ENCODE data around the gene ECHS1.
A peak's percentile ranks its signal among the peaks of the same experiment; 100 is the strongest.
"Not testable (repeated sequence)": the region's sequence is repeated elsewhere in the genome, so short reads cannot be mapped to it uniquely, and the experiment has no call there.

Gene ECHS1

GRCh38 chr10:133373174-133374090 is at the start of gene ECHS1:
Gene ECHS1 (minus strand): TSS chr10:133373354. CDS start chr10:133373333, 21 bp downstream.
- Histone ChIP-seq H3K9me3 (ENCODE audit: control insufficient read depth in 2 of 2, low read length in 2 of 2) (no peaks in the 10 kb centered on the region), H3K4me3 (ENCODE audit: low read length in 2 of 2) (peak within 1 kb of the TSS; percentile 57 to 74), H3K27ac (ENCODE audit: low read length) (peak within 1 kb of the TSS; percentile 55), H3K4me1 (ENCODE audit: control insufficient read depth, insufficient read depth, low read length) (peaks cover 19% of the 10 kb centered on the region), H3K36me3 (ENCODE audit: control insufficient read depth in 2 of 2, insufficient read depth in 2 of 2, low read length in 2 of 2) (peaks cover 12 to 19% of the 10 kb centered on the region in 2 donors), H3K9ac (ENCODE audit: low read length in 2 of 2) (peak within 1 kb of the TSS; percentile 53 to 71), H3K27me3 (ENCODE audit: control insufficient read depth in 1 of 2, insufficient read depth in 2 of 2, low read length in 2 of 2) (no peaks in the 10 kb centered on the region)

DNA sequence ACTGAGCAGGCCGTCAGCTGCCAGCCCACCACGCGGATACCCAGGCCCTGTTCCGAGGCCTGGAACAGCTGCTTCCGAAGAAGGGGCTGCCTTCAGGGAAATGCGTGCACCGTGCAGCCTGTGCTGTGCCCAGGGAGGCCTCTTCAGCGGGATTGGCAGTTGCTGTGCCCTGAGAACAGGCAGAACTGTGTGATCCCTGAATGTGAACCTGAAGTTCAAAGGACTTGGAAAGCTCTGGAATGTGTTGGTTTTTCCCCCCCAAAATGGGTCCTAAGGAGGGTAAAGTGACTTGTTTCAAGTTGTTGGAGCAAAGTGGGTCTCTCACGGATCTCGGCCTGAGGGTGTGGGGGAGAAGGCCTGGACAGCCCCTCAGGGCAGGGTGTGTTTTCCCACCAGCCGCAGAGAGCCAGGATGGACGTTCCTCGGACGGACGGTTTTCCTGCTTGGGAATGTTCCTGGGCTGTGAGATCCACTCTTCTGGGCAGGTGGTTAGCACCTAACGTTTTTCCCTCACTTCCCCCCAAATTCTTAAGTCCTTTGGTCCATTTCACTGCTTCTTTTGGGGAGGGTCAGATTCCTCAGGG is 49.2 kb upstream of the ECHS1 start:
- H3K36me3 ChIP-seq (ENCODE audit: control insufficient read depth in 2 of 2, insufficient read depth in 2 of 2, low read length in 2 of 2): peaks cover 5 to 19% of the 10 kb centered on the region in 2 donors
- H3K27me3 ChIP-seq (ENCODE audit: control insufficient read depth in 1 of 2, insufficient read depth in 2 of 2, low read length in 2 of 2): peaks cover 2 to 4% of the 10 kb centered on the region in 2 donors
- no peaks in the 10 kb centered on the region for H3K9me3 ChIP-seq (ENCODE audit: control insufficient read depth in 2 of 2, low read length in 2 of 2)
- H3K4me3 ChIP-seq (ENCODE audit: low read length in 2 of 2): no peak overlapping the region
- no peak overlapping the region for H3K27ac ChIP-seq (ENCODE audit: low read length)
- no peak overlapping the region for H3K9ac ChIP-seq (ENCODE audit: low read length in 2 of 2)
- no peaks in the 10 kb centered on the region for H3K4me1 ChIP-seq (ENCODE audit: control insufficient read depth, insufficient read depth, low read length)

DNA sequence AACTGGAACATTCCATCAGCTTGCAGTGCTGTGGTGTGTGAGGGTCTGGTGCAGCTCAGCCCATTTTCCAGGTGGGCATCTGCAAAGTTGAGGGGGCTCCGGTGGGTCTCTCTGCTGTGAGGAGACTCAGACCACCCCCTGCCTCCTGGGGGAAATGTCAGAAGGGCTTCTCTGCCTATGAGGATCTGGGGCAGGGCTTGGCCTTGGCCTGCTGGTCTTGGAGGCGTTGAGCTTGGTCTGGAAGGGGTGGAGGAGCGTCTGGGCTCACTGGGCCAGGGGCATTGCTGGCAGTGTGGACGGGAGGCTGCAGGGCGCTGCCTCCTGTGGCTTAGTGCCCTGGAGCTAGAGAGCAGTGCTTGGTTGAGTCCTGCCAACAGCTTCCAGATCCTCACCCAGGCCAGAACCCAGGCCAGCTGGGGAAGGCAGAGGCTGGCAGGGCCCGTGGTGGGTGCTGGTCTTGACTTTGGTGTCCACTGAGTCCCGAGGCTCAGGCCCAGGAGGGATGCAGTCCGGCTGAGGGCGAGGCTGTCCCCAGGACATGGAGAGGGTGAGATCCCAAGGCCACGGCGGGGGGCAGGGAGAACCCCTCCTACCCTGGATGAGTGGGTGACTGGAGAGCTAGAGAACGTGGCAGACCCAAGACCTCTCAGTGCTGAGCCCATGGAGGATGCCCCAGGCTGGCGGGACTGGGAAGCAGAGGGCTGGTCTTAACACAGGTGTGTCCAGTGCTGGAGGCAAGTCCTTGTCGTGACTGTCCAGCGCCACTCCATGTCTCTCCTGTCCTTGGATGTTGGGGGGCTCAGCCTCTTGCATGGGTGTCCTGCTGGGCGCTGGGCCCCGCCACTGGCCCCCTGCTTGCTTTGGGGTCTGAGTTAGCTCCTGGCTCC is 48.4 kb upstream of the ECHS1 start:
- no peaks in the 10 kb centered on the region for H3K9me3 ChIP-seq (ENCODE audit: control insufficient read depth in 2 of 2, low read length in 2 of 2)
- H3K9ac ChIP-seq (ENCODE audit: low read length in 2 of 2): no peak overlapping the region
- H3K36me3 ChIP-seq (ENCODE audit: control insufficient read depth in 2 of 2, insufficient read depth in 2 of 2, low read length in 2 of 2): peaks cover 5 to 19% of the 10 kb centered on the region in 2 donors
- H3K4me1 ChIP-seq (ENCODE audit: control insufficient read depth, insufficient read depth, low read length): no peaks in the 10 kb centered on the region
- H3K4me3 ChIP-seq (ENCODE audit: low read length in 2 of 2): no peak overlapping the region
- H3K27me3 ChIP-seq (ENCODE audit: control insufficient read depth in 1 of 2, insufficient read depth in 2 of 2, low read length in 2 of 2): peaks cover 2 to 4% of the 10 kb centered on the region in 2 donors
- H3K27ac ChIP-seq (ENCODE audit: low read length): no peak overlapping the region

GRCh38 chr10:133420579-133420978 is 47.4 kb upstream of the ECHS1 start:
- Histone ChIP-seq H3K4me3 (ENCODE audit: low read length in 2 of 2) (no peak overlapping the region), H3K4me1 (ENCODE audit: control insufficient read depth, insufficient read depth, low read length) (no peaks in the 10 kb centered on the region), H3K27ac (ENCODE audit: low read length) (no peak overlapping the region), H3K9ac (ENCODE audit: low read length in 2 of 2) (no peak overlapping the region), H3K27me3 (ENCODE audit: control insufficient read depth in 1 of 2, insufficient read depth in 2 of 2, low read length in 2 of 2) (peaks cover 2 to 4% of the 10 kb centered on the region in 2 donors), H3K9me3 (ENCODE audit: control insufficient read depth in 2 of 2, low read length in 2 of 2) (no peaks in the 10 kb centered on the region), H3K36me3 (ENCODE audit: control insufficient read depth in 2 of 2, insufficient read depth in 2 of 2, low read length in 2 of 2) (peaks cover 5 to 19% of the 10 kb centered on the region in 2 donors)

GRCh38 chr10:133420028-133420427 is 46.9 kb upstream of the ECHS1 start:
- Histone ChIP-seq H3K9me3 (ENCODE audit: control insufficient read depth in 2 of 2, low read length in 2 of 2) (no peaks in the 10 kb centered on the region), H3K36me3 (ENCODE audit: control insufficient read depth in 2 of 2, insufficient read depth in 2 of 2, low read length in 2 of 2) (peaks cover 5 to 21% of the 10 kb centered on the region in 2 donors), H3K27ac (ENCODE audit: low read length) (no peak overlapping the region), H3K9ac (ENCODE audit: low read length in 2 of 2) (no peak overlapping the region), H3K27me3 (ENCODE audit: control insufficient read depth in 1 of 2, insufficient read depth in 2 of 2, low read length in 2 of 2) (peaks cover 2 to 4% of the 10 kb centered on the region in 2 donors), H3K4me3 (ENCODE audit: low read length in 2 of 2) (no peak overlapping the region), H3K4me1 (ENCODE audit: control insufficient read depth, insufficient read depth, low read length) (no peaks in the 10 kb centered on the region)

DNA sequence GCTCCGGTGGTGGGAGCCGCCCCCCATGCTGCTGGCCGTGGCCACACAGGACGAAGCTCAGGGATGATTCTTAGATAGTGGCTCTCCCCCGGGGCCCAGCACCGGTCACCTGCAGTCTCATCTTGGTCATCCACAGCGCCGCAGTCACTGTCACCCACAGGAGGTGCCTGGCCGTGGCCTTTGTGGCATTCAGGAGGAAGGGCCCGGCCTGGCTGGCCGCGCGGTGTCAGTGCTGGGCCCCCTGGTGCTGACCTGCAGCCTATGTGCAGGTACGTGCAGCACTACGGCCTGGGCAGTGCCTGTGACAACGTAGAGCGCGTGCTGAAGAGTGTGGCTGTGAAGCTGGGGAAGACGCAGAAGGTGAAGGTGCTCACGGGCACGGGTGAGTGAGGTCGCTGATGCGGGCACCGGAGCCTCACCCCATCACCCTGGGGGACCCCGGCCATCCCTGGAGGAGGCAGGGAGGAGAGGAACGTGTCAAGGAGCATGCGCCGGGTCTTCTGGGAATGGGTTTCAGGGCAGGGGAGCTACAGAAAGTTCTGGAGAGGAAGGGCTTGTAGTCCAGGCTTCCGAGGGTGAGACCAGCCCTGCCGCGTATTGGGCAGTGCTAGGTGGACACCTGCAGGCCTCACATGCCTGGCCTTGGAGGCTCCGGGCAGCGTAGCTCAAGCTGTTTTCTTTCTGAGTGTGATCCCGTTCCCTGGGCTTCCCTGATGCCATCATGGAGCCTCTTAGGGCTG is 46.2 kb upstream of the ECHS1 start:
- Histone ChIP-seq H3K9me3 (ENCODE audit: control insufficient read depth in 2 of 2, low read length in 2 of 2) (no peaks in the 10 kb centered on the region), H3K4me1 (ENCODE audit: control insufficient read depth, insufficient read depth, low read length) (no peaks in the 10 kb centered on the region), H3K36me3 (ENCODE audit: control insufficient read depth in 2 of 2, insufficient read depth in 2 of 2, low read length in 2 of 2) (peaks cover 5 to 21% of the 10 kb centered on the region in 2 donors), H3K9ac (ENCODE audit: low read length in 2 of 2) (no peak overlapping the region), H3K4me3 (ENCODE audit: low read length in 2 of 2) (no peak overlapping the region), H3K27ac (ENCODE audit: low read length) (no peak overlapping the region), H3K27me3 (ENCODE audit: control insufficient read depth in 1 of 2, insufficient read depth in 2 of 2, low read length in 2 of 2) (peaks cover 2 to 4% of the 10 kb centered on the region in 2 donors)

GRCh38 chr10:133418289-133418993 is 45.3 kb upstream of the ECHS1 start:
- Histone ChIP-seq H3K4me3 (ENCODE audit: low read length in 2 of 2) (no peak overlapping the region), H3K9me3 (ENCODE audit: control insufficient read depth in 2 of 2, low read length in 2 of 2) (no peaks in the 10 kb centered on the region), H3K36me3 (ENCODE audit: control insufficient read depth in 2 of 2, insufficient read depth in 2 of 2, low read length in 2 of 2) (peaks cover 5 to 21% of the 10 kb centered on the region in 2 donors), H3K9ac (ENCODE audit: low read length in 2 of 2) (no peak overlapping the region), H3K27me3 (ENCODE audit: control insufficient read depth in 1 of 2, insufficient read depth in 2 of 2, low read length in 2 of 2) (peaks cover 2 to 4% of the 10 kb centered on the region in 2 donors), H3K4me1 (ENCODE audit: control insufficient read depth, insufficient read depth, low read length) (no peaks in the 10 kb centered on the region), H3K27ac (ENCODE audit: low read length) (no peak overlapping the region)

- Histone ChIP-seq H3K9me3 (ENCODE audit: control insufficient read depth in 2 of 2, low read length in 2 of 2) (peaks cover 4 to 6% of the 10 kb centered on the region in 2 donors), H3K27me3 (ENCODE audit: control insufficient read depth in 1 of 2, insufficient read depth in 2 of 2, low read length in 2 of 2) (no peaks in the 10 kb centered on the region), H3K4me3 (ENCODE audit: low read length in 2 of 2) (no peak overlapping the region), H3K36me3 (ENCODE audit: control insufficient read depth in 2 of 2, insufficient read depth in 2 of 2, low read length in 2 of 2) (peaks cover 8 to 26% of the 10 kb centered on the region in 2 donors), H3K4me1 (ENCODE audit: control insufficient read depth, insufficient read depth, low read length) (no peaks in the 10 kb centered on the region), H3K27ac (ENCODE audit: low read length) (no peak overlapping the region), H3K9ac (ENCODE audit: low read length in 2 of 2) (no peak overlapping the region)
These were observed 42.6 kb upstream of the ECHS1 start for GRCh38 chr10:133415752-133416151.

DNA sequence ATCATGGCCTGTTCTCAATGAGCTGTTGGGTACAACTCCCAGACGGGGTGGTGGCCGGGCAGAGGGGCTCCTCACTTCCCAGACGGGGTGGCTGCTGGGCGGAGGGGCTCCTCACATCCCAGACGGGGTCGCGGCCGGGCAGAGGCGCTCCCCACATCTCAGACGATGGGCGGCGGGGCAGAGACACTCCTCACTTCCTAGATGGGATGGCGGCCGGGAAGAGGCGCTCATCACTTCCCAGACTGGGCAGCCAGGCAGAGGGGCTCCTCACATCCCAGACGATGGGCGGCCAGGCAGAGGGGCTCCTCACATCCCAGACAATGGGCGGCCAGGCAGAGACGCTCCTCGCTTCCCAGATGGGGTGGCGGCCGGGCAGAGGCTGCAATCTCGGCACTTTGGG is 41.2 kb upstream of the ECHS1 start:
- H3K27me3 ChIP-seq (ENCODE audit: control insufficient read depth in 1 of 2, insufficient read depth in 2 of 2, low read length in 2 of 2); H3K4me3 ChIP-seq (ENCODE audit: low read length in 2 of 2); H3K9ac ChIP-seq (ENCODE audit: low read length in 2 of 2); H3K9me3 ChIP-seq (ENCODE audit: control insufficient read depth in 2 of 2, low read length in 2 of 2); H3K4me1 ChIP-seq (ENCODE audit: control insufficient read depth, insufficient read depth, low read length); H3K27ac ChIP-seq (ENCODE audit: low read length): not testable (repeated sequence)
- peaks cover 13 to 19% of the 10 kb centered on the region in 2 donors for H3K36me3 ChIP-seq (ENCODE audit: control insufficient read depth in 2 of 2, insufficient read depth in 2 of 2, low read length in 2 of 2)

All from stomach smooth muscle (tissue), 2 donors.